H9 (cell line): ENCODE data around the gene ZNF408. TPM values are rescaled to one million over a fixed set of nuclear protein-coding genes. Genes with fewer than 3 reads are reported as not detected.

ENCODE experiments used
- DNase-seq: peaks from one replicate; pipeline ENCODE4 v3.0.0-alpha.2; 2017
- H2AFZ ChIP-seq: one replicate; pipeline ENCODE4 v1.6.1; 2013; ENCODE audit warnings: mild to moderate bottlenecking, low read length, control low read depth, moderate library complexity
- H2AK5ac ChIP-seq: 2 replicates; pipeline ENCODE4 v1.6.1; 2013; ENCODE audit warnings: low read length, control low read depth, mixed read lengths; ENCODE audit not compliant: insufficient read length
- H2BK120ac ChIP-seq: one replicate; pipeline ENCODE4 v1.6.1; 2013; ENCODE audit warnings: low read depth, mild to moderate bottlenecking, low read length, control low read depth, inconsistent platforms; ENCODE audit not compliant: poor library complexity, severe bottlenecking
- H2BK12ac ChIP-seq: 2 replicates; pipeline ENCODE4 v1.6.1; 2013; ENCODE audit warnings: low read length, control low read depth, mixed read lengths, low read depth; ENCODE audit not compliant: insufficient read length
- H2BK15ac ChIP-seq: 2 replicates; pipeline ENCODE4 v1.6.1; 2013; ENCODE audit warnings: low read depth, low read length, control low read depth
- H2BK20ac ChIP-seq: one replicate; pipeline ENCODE4 v1.6.1; 2013; ENCODE audit warnings: low read depth, mild to moderate bottlenecking, low read length, control low read depth, inconsistent platforms; ENCODE audit not compliant: poor library complexity, severe bottlenecking
- H2BK5ac ChIP-seq: 2 replicates; pipeline ENCODE4 v1.6.1; 2013; ENCODE audit warnings: low read length, control low read depth, mixed read lengths; ENCODE audit not compliant: insufficient read length
- H3K14ac ChIP-seq: 2 replicates; pipeline ENCODE4 v1.6.1; 2013; ENCODE audit warnings: low read length, control low read depth; ENCODE audit not compliant: insufficient read depth
- H3K18ac ChIP-seq: 2 replicates; pipeline ENCODE4 v1.6.1; 2013; ENCODE audit warnings: low read depth, mild to moderate bottlenecking, mixed read lengths, low read length, control low read depth; ENCODE audit not compliant: insufficient read length
- H3K23ac ChIP-seq: 2 replicates; pipeline ENCODE4 v1.6.1; 2013; ENCODE audit warnings: low read length, control low read depth, mixed read lengths, low read depth; ENCODE audit not compliant: insufficient read length
- H3K23me2 ChIP-seq: 2 replicates; pipeline ENCODE4 v1.6.1; 2013; ENCODE audit warnings: low read depth, mild to moderate bottlenecking, mixed read lengths, low read length, control low read depth; ENCODE audit not compliant: insufficient read length, poor library complexity, severe bottlenecking
- H3K27ac ChIP-seq: 2 replicates; pipeline ENCODE4 v1.5.1; 2013; ENCODE audit warnings: low read length, control low read depth, mixed read lengths, low read depth; ENCODE audit not compliant: insufficient read length
- H3K27me3 ChIP-seq: 2 replicates; pipeline ENCODE4 v1.6.1; 2013; ENCODE audit warnings: low read length, control low read depth, inconsistent platforms; ENCODE audit not compliant: insufficient read depth
- H3K4ac ChIP-seq: 2 replicates; pipeline ENCODE4 v1.6.1; 2013; ENCODE audit warnings: low read depth, mild to moderate bottlenecking, control low read depth, inconsistent platforms, low read length, moderate library complexity
- H3K4me1 ChIP-seq: 2 replicates; pipeline ENCODE4 v1.6.1; 2013; ENCODE audit warnings: low read length, control low read depth, inconsistent platforms; ENCODE audit not compliant: insufficient read depth
- H3K4me2 ChIP-seq: 2 replicates; pipeline ENCODE4 v1.6.1; 2013; ENCODE audit warnings: low read length, control low read depth, mixed read lengths; ENCODE audit not compliant: insufficient read length, insufficient read depth
- H3K56ac ChIP-seq: 2 replicates; pipeline ENCODE4 v1.6.1; 2013; ENCODE audit warnings: low read depth, mild to moderate bottlenecking, mixed read lengths, low read length, control low read depth; ENCODE audit not compliant: insufficient read length
- H3K79me1 ChIP-seq: 2 replicates; pipeline ENCODE4 v1.6.1; 2013; ENCODE audit warnings: low read depth, mild to moderate bottlenecking, moderate library complexity, low read length, control low read depth, inconsistent platforms; ENCODE audit not compliant: insufficient read depth, poor library complexity, severe bottlenecking
- H3K79me2 ChIP-seq: 2 replicates; pipeline ENCODE4 v1.6.1; 2013; ENCODE audit warnings: low read length, control low read depth, inconsistent platforms; ENCODE audit not compliant: insufficient read depth
- H3K9ac ChIP-seq: 2 replicates; pipeline ENCODE4 v1.6.1; 2013; ENCODE audit warnings: low read length, control low read depth, mixed read lengths; ENCODE audit not compliant: insufficient read length; ENCODE audit errors: extremely low read depth
- H3K9me3 ChIP-seq: one replicate; pipeline ENCODE4 v1.6.1; 2013; ENCODE audit warnings: low read depth, low read length, inconsistent platforms; ENCODE audit not compliant: control insufficient read depth
- H3T11ph ChIP-seq: one replicate; pipeline ENCODE4 v1.6.1; 2013; ENCODE audit warnings: mild to moderate bottlenecking, low read length, control low read depth, inconsistent platforms
- H4K20me1 ChIP-seq: one replicate; pipeline ENCODE4 v1.6.1; 2013; ENCODE audit not compliant: control insufficient read depth, insufficient read length, insufficient read depth
- H4K5ac ChIP-seq: 2 replicates; pipeline ENCODE4 v1.6.1; 2013; ENCODE audit warnings: low read depth, mild to moderate bottlenecking, mixed read lengths, low read length, control low read depth; ENCODE audit not compliant: insufficient read length
- H4K8ac ChIP-seq: replicated peaks from 2 replicates; pipeline ENCODE4 v1.6.1; 2013; ENCODE audit warnings: low read length, control low read depth, mixed read lengths, low read depth; ENCODE audit not compliant: insufficient read length
- H4K91ac ChIP-seq: 2 replicates; pipeline ENCODE4 v1.6.1; 2013; ENCODE audit warnings: low read depth, mild to moderate bottlenecking, moderate library complexity, mixed read lengths, low read length, control low read depth; ENCODE audit not compliant: insufficient read length
- H3K27ac Mint-ChIP-seq, 3 experiments: 2 replicates in 2 of 3; 3 replicates in 1 of 3; pipeline ENCODE4 v1.8.0; 2020 to 2021; ENCODE audit warnings: mixed read lengths in 3 of 3, mild to moderate bottlenecking in 1 of 3, moderate library complexity in 1 of 3
- H3K27me3 Mint-ChIP-seq: 2 replicates; pipeline ENCODE4 v1.8.0; 2021; ENCODE audit warnings: low read depth, mild to moderate bottlenecking, moderate library complexity, mixed read lengths
- H3K36me3 Mint-ChIP-seq, 3 experiments: 2 replicates in 2 of 3; 3 replicates in 1 of 3; pipeline ENCODE4 v1.8.0; 2020 to 2021; ENCODE audit warnings: low read depth in 3 of 3, mixed read lengths in 3 of 3; ENCODE audit not compliant: insufficient read depth in 1 of 3
- H3K4me1 Mint-ChIP-seq, 2 experiments: 2 replicates each; pipeline ENCODE4 v1.8.0; 2020; ENCODE audit warnings: mixed read lengths in 2 of 2
- H3K4me3 Mint-ChIP-seq, 2 experiments: 2 replicates in 1 of 2; 3 replicates in 1 of 2; pipeline ENCODE4 v1.8.0; 2020 to 2021; ENCODE audit warnings: mild to moderate bottlenecking in 2 of 2, mixed read lengths in 2 of 2, moderate library complexity in 1 of 2
- H3K9me3 Mint-ChIP-seq, 2 experiments: 2 replicates in 1 of 2; 3 replicates in 1 of 2; pipeline ENCODE4 v1.8.0; 2020; ENCODE audit warnings: mild to moderate bottlenecking in 2 of 2, mixed read lengths in 2 of 2, moderate library complexity in 1 of 2
- CTCF ChIP-seq: fragments of 200-600 bp; sonication (generic); conservative IDR thresholded peaks from 3 replicates; pipeline ENCODE4 v1.8.0; 2021; ENCODE audit warnings: antibody characterized with exemption, mild to moderate bottlenecking
- WGBS: extraction: QIAGEN DNeasy Blood & Tissue Kit; methylation state at CpG from one replicate; pipeline ENCODE4 v1.1.7; 2013; ENCODE audit warnings: missing lambda C conversion rate, low lambda C conversion rate, mixed read lengths; ENCODE audit not compliant: insufficient read length; ENCODE audit errors: extremely low coverage; 5-methylcytosine and 5-hydroxymethylcytosine counted together
- total RNA-seq: library from RNA; stranded (reverse); gene quantifications from 2 replicates; pipeline ENCODE4 v1.2.1, GENCODE V29; 2021

Gene ZNF408
- total RNA-seq, 1 experiment from 2014 or later: 16.6 TPM

GRCh38 chr11:46693597-46694012 is 7.2 kb upstream of the ZNF408 start:
- Histone ChIP-seq H2BK5ac (no peak overlapping the region), H3K18ac (no peak overlapping the region), H3K27me3 (no peaks in the 10 kb centered on the region; the same call in 1 of the 2 replicates), H3K56ac (no peak overlapping the region), H4K8ac (no peak overlapping the region), H3K79me1 (no peaks in the 10 kb centered on the region), H3K27ac (no peak overlapping the region), H2AK5ac (no peak overlapping the region), H2AFZ (no peak overlapping the region), H4K91ac (no peak overlapping the region), H3K23ac (no peak overlapping the region), H3T11ph (no peak overlapping the region), H2BK12ac (no peak overlapping the region), H3K79me2 (no peaks in the 10 kb centered on the region), H4K5ac (no peak overlapping the region), H3K4me1 (no peaks in the 10 kb centered on the region), H4K20me1 (no peaks in the 10 kb centered on the region), H2BK120ac (no peak overlapping the region), H3K9ac (no peak overlapping the region), H3K9me3 (no peaks in the 10 kb centered on the region), H3K14ac (no peak overlapping the region), H3K4me2 (no peak overlapping the region), H3K23me2 (no peaks in the 10 kb centered on the region), H2BK15ac (no peak overlapping the region), H3K4ac (no peak overlapping the region), H2BK20ac (no peak overlapping the region)
- H3K4me3 Mint-ChIP-seq: no peak overlapping the region
- H3K9me3 Mint-ChIP-seq: no peaks in the 10 kb centered on the region
- H3K4me1 Mint-ChIP-seq: peaks cover 6% of the 10 kb centered on the region in 2 experiments; a peak in 3 of 4 replicates
- TF ChIP-seq CTCF: no peak
- H3K27me3 Mint-ChIP-seq: no peaks in the 10 kb centered on the region
- no peak for DNase-seq
- H3K27ac Mint-ChIP-seq: no peak overlapping the region
- H3K36me3 Mint-ChIP-seq: peaks cover 2 to 14% (median 13%) of the 10 kb centered on the region in 3 experiments; a peak in 6 of 7 replicates
- no CpG with 5 or more reads among the region's 2 CpGs for WGBS
